ENCODE measurements around the gene ATP8A1. TPM values are rescaled to one million over a fixed set of nuclear protein-coding genes. Genes with fewer than 3 reads are reported as not detected.

The ATP8A1 gene
- total RNA-seq, 1 donor from 2014 or later, result 278 TPM

- no peak for DNase-seq
- H3K36me3 Mint-ChIP-seq (ENCODE audit: unreplicated experiment), result no peaks in the 10 kb centered on the region
- peaks cover 21% of the 10 kb centered on the region for H3K4me1 Mint-ChIP-seq (ENCODE audit: low read depth, unreplicated experiment)
- no peak for TF ChIP-seq CTCF (IDR thresholded peaks at IDR 0.05; ENCODE audit: partially characterized antibody, unreplicated experiment)
- no peak overlapping the region for H3K27ac Mint-ChIP-seq (ENCODE audit: unreplicated experiment)
- H3K27me3 Mint-ChIP-seq (ENCODE audit: unreplicated experiment), result peaks cover 1% of the 10 kb centered on the region
- peaks cover 5% of the 10 kb centered on the region for H3K9me3 Mint-ChIP-seq (ENCODE audit: unreplicated experiment)
- H3K4me3 Mint-ChIP-seq (ENCODE audit: unreplicated experiment), result no peak overlapping the region
Measured at GRCh38 chr4:42600578-42600977, 56.3 kb downstream of the ATP8A1 start.

- no peaks in the 10 kb centered on the region for H3K9me3 Mint-ChIP-seq (ENCODE audit: unreplicated experiment)
- no peak overlapping the region for H3K4me3 Mint-ChIP-seq (ENCODE audit: unreplicated experiment)
- no peaks in the 10 kb centered on the region for H3K36me3 Mint-ChIP-seq (ENCODE audit: unreplicated experiment)
- DNase-seq, result no peak
- H3K27me3 Mint-ChIP-seq (ENCODE audit: unreplicated experiment), result peaks cover 1% of the 10 kb centered on the region
- H3K4me1 Mint-ChIP-seq (ENCODE audit: low read depth, unreplicated experiment), result peaks cover 10% of the 10 kb centered on the region
- no peak for TF ChIP-seq CTCF (IDR thresholded peaks at IDR 0.05; ENCODE audit: partially characterized antibody, unreplicated experiment)
- H3K27ac Mint-ChIP-seq (ENCODE audit: unreplicated experiment), result no peak overlapping the region
Measured at GRCh38 chr4:42596918-42597317, 60.0 kb downstream of the ATP8A1 start.

GRCh38 chr4:42594888-42595287 is 62.0 kb downstream of the ATP8A1 start:
- no peak for TF ChIP-seq CTCF (IDR thresholded peaks at IDR 0.05; ENCODE audit: partially characterized antibody, unreplicated experiment)
- Mint-ChIP-seq H3K9me3 (ENCODE audit: unreplicated experiment) (no peaks in the 10 kb centered on the region), H3K4me1 (ENCODE audit: low read depth, unreplicated experiment) (peaks cover 10% of the 10 kb centered on the region), H3K27ac (ENCODE audit: unreplicated experiment) (no peak overlapping the region), H3K27me3 (ENCODE audit: unreplicated experiment) (peaks cover 1% of the 10 kb centered on the region), H3K4me3 (ENCODE audit: unreplicated experiment) (no peak overlapping the region), H3K36me3 (ENCODE audit: unreplicated experiment) (no peaks in the 10 kb centered on the region)
- no peak for DNase-seq

- H3K4me1 Mint-ChIP-seq (ENCODE audit: low read depth, unreplicated experiment), result no peaks in the 10 kb centered on the region
- H3K27ac Mint-ChIP-seq (ENCODE audit: unreplicated experiment), result peak overlapping the region; percentile 64
- H3K36me3 Mint-ChIP-seq (ENCODE audit: unreplicated experiment), result no peaks in the 10 kb centered on the region
- H3K4me3 Mint-ChIP-seq (ENCODE audit: unreplicated experiment), result no peak overlapping the region
- no peak for DNase-seq
- H3K27me3 Mint-ChIP-seq (ENCODE audit: unreplicated experiment), result no peaks in the 10 kb centered on the region
- TF ChIP-seq CTCF (IDR thresholded peaks at IDR 0.05; ENCODE audit: partially characterized antibody, unreplicated experiment), result no peak
- H3K9me3 Mint-ChIP-seq (ENCODE audit: unreplicated experiment), result peaks cover 3% of the 10 kb centered on the region
Measured at GRCh38 chr4:42588909-42589308, 68.0 kb downstream of the ATP8A1 start.

GRCh38 chr4:42586775-42587174 is 70.1 kb downstream of the ATP8A1 start:
- no peak for DNase-seq

More at GRCh38 chr4:42586775-42587174, 70.1 kb downstream of the ATP8A1 start:
- H3K36me3 Mint-ChIP-seq (ENCODE audit: unreplicated experiment), result no peaks in the 10 kb centered on the region
- no peak for TF ChIP-seq CTCF (IDR thresholded peaks at IDR 0.05; ENCODE audit: partially characterized antibody, unreplicated experiment)
- H3K27ac Mint-ChIP-seq (ENCODE audit: unreplicated experiment), result no peak overlapping the region
- no peak overlapping the region for H3K4me3 Mint-ChIP-seq (ENCODE audit: unreplicated experiment)
- H3K27me3 Mint-ChIP-seq (ENCODE audit: unreplicated experiment), result no peaks in the 10 kb centered on the region
- no peaks in the 10 kb centered on the region for H3K4me1 Mint-ChIP-seq (ENCODE audit: low read depth, unreplicated experiment)
- peaks cover 3% of the 10 kb centered on the region for H3K9me3 Mint-ChIP-seq (ENCODE audit: unreplicated experiment)
